ENCODE results near the gene RBFOX1. TPM values are rescaled to one million over a fixed set of nuclear protein-coding genes. Genes with fewer than 3 reads are reported as not detected.

The RBFOX1 gene
- total and polyA plus RNA-seq, 9 donors: 0.28 to 2.6 (median 0.48) TPM; not detected in 2

DNA sequence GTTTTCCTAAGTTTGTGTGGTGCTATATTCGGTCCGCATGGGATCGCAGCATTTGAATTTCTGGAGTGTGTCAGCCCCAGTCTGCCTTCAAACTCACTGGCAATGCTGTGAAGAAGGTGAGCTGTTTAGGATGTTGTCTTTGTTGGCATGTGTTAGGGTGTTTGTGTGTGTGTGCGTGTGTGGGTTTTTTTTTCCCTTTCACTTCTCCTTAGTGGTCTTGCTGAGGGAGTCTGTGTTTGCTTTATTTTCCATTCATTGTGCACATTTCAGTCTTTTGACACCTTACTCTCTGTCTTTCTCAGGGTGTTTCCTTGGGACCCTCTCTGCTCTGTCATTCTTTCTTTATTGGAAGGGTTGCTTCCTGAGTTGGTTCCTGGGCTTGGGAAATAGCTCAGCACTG is 27.7 kb upstream of the RBFOX1 start:
- H3K27ac ChIP-seq: no peak overlapping the region
- 23 to 38% (median 31%) methylated on average over 4 of the region's 4 CpGs for WGBS, 3 donors
- no peaks in the 10 kb centered on the region for H3K9me3 ChIP-seq
- no peak for DNase-seq
- H3K4me3 ChIP-seq: no peak overlapping the region
- intact Hi-C loops (cut with DNase I): no loop called here
- no peaks in the 10 kb centered on the region for H3K36me3 ChIP-seq
- no peaks in the 10 kb centered on the region for H3K27me3 ChIP-seq
- no peak for TF ChIP-seq POLR2A (IDR thresholded peaks at IDR 0.05)
- TF ChIP-seq CTCF (IDR thresholded peaks at IDR 0.05): no peak
- no peak for TF ChIP-seq EP300 (IDR thresholded peaks at IDR 0.05)
- H3K4me1 ChIP-seq (ENCODE audit: insufficient read depth): no peaks in the 10 kb centered on the region

- TF ChIP-seq POLR2A (IDR thresholded peaks at IDR 0.05) (no peak), CTCF (IDR thresholded peaks at IDR 0.05) (no peak), EP300 (IDR thresholded peaks at IDR 0.05) (no peak)
- Histone ChIP-seq H3K36me3 (no peaks in the 10 kb centered on the region), H3K9me3 (no peaks in the 10 kb centered on the region), H3K27me3 (no peaks in the 10 kb centered on the region), H3K4me3 (no peak overlapping the region), H3K27ac (no peak overlapping the region), H3K4me1 (ENCODE audit: insufficient read depth) (no peaks in the 10 kb centered on the region)
- 27 to 31% (median 30%) methylated on average over 5 of the region's 5 CpGs for WGBS, 3 donors
- no peak for DNase-seq
- intact Hi-C loops (cut with DNase I): no loop called here
Measured at GRCh38 chr16:7313170-7313569, 19.5 kb upstream of the RBFOX1 start.

GRCh38 chr16:7314163-7314562 is 18.5 kb upstream of the RBFOX1 start:
- WGBS, 3 donors: 54 to 79% (median 77%) methylated on average over 12 of the region's 12 CpGs
- no peak overlapping the region for H3K4me3 ChIP-seq
- H3K36me3 ChIP-seq: no peaks in the 10 kb centered on the region
- no peaks in the 10 kb centered on the region for H3K4me1 ChIP-seq (ENCODE audit: insufficient read depth)
- H3K27ac ChIP-seq: no peak overlapping the region
- intact Hi-C loops (cut with DNase I): no loop called here
- no peaks in the 10 kb centered on the region for H3K9me3 ChIP-seq
- TF ChIP-seq CTCF (IDR thresholded peaks at IDR 0.05) (no peak), EP300 (IDR thresholded peaks at IDR 0.05) (no peak), POLR2A (IDR thresholded peaks at IDR 0.05) (no peak)
- DNase-seq: no peak
- H3K27me3 ChIP-seq: no peaks in the 10 kb centered on the region

DNA sequence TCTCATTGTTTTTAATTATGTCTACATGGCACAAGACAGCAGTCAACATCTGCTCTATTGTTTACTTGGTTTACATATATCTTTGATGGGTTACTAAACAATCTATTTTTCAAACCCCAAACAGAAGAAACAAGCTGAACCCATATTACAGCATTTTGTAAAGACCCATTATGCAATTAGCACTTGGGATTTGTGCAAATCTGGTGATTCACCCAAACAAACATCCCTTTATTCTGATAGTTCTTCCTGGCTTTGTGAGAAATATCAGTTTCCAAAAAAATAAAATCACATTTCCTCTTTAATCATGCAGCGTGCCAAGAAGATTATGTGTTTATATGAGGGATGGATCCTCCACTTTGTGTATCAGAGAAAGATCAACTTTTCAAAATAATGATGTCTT is 16.8 kb upstream of the RBFOX1 start:
- Histone ChIP-seq H3K4me3 (no peak overlapping the region), H3K27me3 (no peaks in the 10 kb centered on the region), H3K36me3 (no peaks in the 10 kb centered on the region), H3K4me1 (ENCODE audit: insufficient read depth) (no peaks in the 10 kb centered on the region), H3K9me3 (no peaks in the 10 kb centered on the region), H3K27ac (no peak overlapping the region)
- 22 to 48% (median 47%) methylated on average over 1 of the region's 1 CpG for WGBS, 3 donors
- intact Hi-C loops (cut with DNase I): no loop called here
- TF ChIP-seq EP300 (IDR thresholded peaks at IDR 0.05): no peak
- no peak for TF ChIP-seq CTCF (IDR thresholded peaks at IDR 0.05)
- no peak for TF ChIP-seq POLR2A (IDR thresholded peaks at IDR 0.05)
- DNase-seq: no peak

Measured in ovary (tissue), 9 donors.